GM18873 (cell line): Measurements from ENCODE around the gene SFTPA2.
"Not testable (repeated sequence)": the region's sequence is repeated elsewhere in the genome, so short reads cannot be mapped to it uniquely, and the experiment has no call there.

ENCODE experiments used
- ATAC-seq: cut with Tn5 transposase; IDR thresholded peaks from one replicate; pipeline ENCODE4 v1.9.1; 2021; ENCODE audit warnings: mild to moderate bottlenecking, moderate library complexity, moderate number of reproducible peaks; ENCODE audit not compliant: unreplicated experiment, low FRiP score

Gene SFTPA2

DNA sequence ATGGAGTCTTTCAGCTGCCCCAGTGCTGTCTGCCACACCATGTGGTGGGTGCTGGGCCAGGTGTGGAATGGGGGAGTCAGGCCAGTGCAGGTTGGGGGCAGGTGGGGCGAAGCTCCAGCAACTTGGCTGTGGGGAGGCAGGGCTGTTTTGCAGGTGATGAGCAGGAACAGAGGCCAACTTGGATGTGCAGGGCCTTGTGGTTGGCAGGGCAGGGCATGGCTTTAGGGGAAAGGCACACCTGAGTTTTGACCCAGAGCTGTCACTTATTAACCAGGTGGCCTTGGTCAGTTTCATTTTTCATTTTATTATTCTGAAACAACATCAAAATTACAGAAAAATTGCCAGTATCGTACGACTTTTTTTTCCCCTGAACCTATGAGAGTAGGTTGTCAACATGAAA lies 1.1 kb upstream of the SFTPA2 start:
- ATAC-seq: no peak

DNA sequence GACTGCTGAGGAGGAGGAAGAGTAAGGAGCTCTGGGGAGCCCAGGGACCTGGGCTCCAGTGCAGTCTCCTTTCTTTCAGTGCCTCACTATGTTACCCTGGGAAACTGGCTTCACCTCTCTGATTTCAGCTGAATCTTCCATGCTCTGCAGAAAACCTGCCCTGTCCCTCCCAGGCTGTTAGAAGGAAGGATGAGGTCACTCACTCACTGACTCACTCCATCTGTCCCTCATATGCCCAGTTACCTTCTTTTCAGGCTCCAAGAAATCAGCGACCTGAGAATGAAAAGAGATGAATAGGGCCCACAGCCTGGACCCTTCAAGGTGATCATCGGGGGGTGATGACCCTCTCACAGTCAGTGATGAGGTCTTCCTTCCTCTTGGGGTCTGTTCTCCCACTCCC lies 481 bp downstream of the SFTPA2 start:
- no peak for ATAC-seq

DNA sequence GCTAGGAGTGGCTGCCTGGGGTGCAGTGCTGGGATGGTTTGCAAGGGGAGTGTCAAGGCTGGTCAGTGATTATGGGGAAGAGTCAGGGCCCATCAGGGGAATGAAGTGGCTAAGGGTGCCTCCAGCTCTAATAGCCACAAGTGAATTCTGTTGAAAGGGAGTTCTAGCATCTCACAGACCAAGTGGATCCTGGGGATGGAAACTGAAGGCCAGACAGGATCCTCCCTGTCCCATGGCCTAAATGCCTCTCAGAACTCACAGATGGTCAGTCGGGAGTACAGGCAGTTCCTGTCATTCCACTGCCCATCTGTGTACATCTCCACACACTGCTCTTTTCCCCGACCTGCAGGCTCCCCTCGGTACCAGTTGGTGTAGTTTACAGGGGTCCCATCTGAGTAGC lies 3.2 kb downstream of the SFTPA2 start:
- not testable (repeated sequence) for ATAC-seq

DNA sequence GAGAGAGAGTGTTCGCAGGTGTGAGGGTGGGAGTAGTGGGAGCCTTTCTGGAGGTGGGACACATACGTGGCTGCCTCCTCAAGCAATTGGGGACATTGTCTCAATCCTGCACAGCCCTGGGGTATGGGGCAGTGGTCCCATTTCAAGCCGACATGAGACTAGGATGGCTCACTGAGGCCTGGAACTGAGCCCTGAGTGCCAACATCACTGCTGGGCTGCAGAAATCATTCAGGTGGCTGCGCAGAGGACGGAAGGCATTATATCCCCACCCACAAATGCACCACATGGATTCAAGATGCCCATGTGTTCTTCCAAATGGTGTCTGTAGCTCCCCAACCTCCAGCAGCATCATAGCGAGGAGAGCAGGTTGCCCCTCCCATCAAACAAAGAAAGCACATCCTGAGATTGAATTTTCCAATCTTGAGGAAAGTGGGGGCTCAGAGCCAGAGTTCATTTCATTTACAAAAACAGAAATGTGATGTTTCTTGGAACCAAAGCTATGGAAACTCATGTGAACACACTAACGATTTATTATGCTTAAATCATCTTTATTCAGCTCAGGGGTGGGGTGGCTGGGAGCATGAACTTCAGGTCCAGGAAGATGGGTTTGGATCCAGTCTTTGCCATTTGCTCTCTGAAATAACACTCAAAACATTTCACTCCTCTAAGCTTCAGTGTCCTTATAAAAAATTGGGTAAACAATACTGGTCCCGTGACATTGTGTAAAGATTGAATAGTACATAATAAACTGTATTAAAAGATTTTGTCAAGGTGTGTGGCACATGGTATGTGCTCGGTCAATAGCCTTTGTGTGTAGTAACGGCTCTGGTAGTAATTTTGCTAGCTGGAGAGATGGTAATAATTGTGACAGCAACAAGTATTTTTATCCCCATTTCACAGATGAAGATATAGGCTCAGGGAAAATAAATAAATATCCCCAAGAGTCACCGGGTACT lies 4.6 kb downstream of the SFTPA2 start:
- ATAC-seq: no peak

DNA sequence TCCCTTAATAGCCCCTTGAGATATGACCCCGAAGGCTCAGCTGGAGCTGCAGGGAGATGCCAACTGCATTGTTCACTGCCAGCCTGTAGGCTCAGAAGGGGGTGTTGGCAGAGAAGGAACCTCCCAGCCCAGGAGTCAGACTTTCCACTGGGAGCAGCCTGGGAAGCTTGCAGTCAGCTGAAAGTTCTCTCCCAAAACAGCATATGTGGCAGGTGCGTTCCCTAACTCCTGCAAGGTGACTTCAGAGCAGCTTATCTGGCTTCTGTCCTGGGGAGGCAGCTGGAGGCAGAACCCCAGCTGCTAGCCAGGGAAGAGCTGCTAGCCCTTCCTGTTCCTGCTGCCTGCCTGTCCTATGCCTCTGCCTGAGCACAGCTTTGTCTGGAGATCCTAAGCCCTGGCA lies 8.1 kb downstream of the SFTPA2 start:
- no peak for ATAC-seq

DNA sequence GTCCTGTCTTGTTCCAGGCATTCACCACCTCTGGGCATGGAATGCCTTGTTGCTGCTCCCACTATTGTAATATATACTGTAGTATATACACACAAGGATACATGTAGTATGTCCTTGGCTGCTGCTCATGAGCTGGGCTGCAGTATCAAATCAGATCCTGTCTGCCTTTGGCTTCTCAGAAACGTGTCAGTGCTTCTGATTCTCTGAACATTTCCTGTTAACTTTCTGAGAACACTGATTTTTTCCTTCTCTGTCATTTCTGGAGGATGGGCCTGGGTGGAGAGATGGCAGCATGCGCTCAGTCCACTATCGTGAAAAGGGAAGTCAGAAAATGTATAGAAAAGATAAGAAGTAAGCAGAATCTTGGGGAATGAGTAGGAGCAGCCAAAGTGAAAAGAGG lies 12.2 kb downstream of the SFTPA2 start:
- ATAC-seq: no peak

DNA sequence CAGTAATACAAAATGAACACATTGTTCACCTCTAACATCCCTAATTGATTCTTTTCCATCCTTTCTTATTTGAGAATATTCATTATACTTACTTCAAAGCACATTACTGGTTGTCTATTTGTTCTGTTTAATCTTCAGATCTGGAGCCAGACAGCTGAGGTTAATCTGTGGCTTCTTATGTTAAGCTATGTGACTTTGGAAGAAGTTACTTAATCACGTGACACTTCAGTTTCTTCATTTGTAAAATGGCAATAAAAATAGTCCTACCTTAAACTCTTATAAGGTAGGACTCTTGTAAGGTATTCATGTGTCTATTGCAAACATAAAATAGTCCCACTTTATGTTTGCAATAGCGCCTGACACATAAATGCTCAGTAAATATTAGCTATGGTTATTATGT lies 13.1 kb downstream of the SFTPA2 start:
- ATAC-seq: not testable (repeated sequence)

DNA sequence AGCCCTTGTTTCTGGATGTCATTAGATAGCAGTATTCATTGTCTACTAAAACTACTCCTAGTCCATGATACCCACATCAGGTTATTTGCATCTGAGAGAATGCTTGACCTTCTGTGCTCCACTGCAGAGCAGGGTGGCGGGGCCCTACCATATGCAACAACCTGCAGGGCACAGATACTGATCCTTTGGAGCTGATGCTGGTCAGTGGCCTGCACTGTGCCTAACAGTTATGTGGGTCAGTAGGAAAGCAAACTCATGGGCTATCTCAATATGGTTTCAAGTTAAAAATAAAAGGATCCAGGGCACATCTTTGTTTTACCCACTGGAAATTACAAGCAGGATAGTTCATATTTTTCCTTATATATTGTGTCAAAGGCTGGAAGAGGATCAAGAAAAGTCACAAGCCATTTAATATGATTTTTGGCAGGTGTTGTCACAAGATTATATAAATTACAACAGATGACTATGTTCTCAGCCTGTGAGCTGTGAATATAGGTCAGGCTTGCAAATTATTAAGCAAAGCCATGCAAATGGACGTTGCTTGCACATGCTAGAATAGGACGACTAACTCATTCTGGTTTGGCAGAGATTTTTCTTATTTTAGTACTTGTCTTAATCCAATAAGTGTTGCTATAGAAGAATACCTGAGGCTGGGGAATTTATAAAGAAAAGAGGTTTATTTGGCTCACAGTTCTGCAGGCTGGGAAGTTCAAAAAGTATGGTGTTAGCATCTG lies 15.1 kb downstream of the SFTPA2 start:
- ATAC-seq: not testable (repeated sequence)

DNA sequence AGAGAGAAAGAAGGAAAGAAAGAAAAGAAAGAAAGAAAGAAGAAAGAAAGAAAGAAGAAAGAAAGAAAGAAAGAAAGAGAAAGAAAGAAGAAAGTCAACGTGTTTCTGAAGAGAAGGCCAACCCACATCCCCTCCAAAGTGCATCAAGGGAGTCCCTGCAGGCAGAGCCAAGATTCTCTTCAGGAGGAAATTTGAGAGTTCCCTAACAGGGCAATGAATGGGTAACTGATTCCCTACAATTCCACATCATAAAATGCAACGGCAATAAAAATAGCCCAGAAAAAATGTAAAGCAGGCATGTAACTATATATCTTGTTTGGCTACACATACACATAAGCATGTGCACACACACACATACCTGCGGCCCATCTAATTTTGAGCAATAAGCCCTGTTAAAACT lies 15.8 kb downstream of the SFTPA2 start:
- not testable (repeated sequence) for ATAC-seq

DNA sequence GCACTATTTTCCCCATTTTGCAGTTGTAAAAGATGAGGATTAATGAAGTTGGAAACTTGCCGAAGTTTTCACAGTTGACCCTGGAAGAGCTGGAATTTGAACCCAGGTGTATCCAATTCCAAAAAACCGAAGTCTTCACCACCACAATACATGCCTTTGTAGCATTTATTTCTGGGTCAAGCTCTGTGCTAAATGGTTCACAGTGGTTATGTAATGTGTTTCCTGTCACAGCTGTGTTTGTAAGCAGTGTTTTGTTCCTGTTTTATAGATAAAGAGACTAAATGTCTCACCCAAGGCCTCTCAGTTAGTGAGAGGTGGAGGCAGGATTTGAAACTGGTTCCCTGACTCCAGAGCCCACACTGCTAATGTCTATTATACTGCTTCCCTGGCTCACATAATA lies 17.6 kb downstream of the SFTPA2 start:
- no peak for ATAC-seq

DNA sequence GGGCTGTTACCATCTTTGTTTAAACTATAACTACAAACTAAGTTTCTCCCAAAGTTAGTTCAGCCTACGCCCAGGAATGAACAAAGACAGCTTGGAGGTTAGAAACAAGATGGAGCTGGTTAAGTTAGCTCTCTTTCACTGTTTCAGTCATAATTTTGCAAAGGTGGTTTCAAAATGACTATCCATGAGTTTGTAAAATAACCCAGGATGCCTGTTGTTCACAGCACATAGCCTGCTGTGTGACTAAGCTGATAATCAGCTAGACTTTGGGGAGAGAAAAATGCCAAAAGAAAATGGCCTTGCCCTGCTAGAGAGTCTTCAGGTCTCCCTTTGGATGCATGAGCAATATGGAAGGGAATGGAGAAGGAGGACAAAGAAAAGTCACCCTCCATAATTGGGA lies 19.3 kb downstream of the SFTPA2 start:
- ATAC-seq: peak; percentile 89

DNA sequence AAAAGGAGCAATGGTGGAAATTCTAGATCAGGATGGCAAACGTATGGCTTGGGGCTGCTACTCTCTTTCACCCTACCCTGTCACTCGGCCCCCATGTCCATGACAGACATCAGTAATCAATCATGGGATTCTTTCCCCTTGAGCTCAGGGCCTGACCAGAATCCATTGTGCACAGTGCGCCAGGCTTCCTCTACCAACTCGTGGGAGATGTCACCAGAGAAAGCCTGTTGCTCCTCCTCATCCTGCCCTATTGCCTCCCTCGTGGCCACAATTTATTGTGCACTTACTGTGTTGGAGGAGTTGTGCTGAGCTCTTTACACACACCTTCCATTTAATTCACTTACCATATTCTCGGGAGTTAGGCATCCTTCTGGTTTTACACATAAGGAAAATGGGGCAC lies 21.9 kb downstream of the SFTPA2 start:
- ATAC-seq: not testable (repeated sequence)

DNA sequence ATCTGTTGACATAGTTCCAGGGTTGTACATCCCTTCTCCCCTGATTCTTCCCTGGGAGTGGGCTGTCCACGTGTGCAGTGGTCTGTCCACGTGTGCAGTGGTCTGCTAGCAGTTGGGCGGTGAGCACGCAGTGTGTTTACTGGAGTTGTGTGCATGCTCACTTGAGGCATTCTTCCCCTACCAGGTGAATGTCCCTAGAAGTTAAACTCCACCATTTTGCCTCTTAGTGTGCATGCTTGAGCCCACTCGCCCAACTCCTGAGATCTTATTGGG lies 26.4 kb downstream of the SFTPA2 start:
- not testable (repeated sequence) for ATAC-seq

DNA sequence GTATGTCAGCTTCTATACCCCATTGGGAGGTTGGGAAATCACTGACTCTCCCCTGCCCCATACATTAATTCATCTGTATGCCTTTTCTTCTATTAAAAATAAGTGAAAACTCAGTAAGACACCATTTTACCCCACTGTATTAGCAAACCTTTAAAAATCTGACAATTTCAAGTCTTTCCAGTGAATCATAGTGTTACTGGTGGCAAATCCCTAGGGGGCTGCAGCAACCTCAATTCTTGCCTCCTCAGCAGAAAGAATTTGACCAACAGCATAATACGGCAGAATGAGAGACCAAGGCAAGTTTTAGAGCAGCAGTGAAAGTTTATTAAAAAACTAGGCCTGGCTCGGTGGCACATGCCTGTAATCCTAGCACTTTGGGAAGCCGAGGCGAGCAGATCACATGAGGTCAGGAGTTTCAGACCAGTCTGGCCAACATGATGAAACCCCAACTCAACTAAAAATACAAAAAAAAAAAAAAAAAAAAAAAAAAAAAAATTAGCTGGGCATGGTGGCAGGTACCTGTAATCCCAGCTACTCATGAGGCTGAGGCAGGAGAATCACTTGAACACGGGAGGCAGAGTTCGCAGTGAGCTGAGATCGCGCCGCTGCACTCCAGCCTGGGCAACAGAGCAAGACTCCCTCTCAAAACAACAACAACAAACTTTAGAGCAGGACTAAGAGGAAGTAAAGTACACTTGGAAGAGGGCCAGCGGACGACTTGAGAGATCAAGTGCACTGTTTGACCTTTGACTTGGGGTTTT lies 26.9 kb downstream of the SFTPA2 start:
- ATAC-seq: not testable (repeated sequence)

DNA sequence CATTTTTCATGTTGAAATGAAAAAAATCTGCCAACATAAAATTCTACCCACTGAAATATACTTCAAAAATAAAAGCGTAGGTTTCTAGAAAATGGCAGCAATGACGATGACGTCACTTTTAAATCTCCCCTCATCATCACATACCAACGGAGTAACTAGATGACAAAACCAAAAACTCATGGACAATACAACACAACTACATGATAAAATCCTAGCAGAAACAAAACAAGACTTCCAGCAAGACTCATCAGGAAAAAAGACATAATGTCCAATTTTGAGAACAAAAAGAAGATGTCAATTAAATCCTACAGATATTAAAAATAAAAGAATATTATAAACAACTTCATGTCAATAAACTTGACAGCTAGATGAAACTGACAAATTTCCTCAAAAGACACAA lies 31.9 kb downstream of the SFTPA2 start:
- not testable (repeated sequence) for ATAC-seq

DNA sequence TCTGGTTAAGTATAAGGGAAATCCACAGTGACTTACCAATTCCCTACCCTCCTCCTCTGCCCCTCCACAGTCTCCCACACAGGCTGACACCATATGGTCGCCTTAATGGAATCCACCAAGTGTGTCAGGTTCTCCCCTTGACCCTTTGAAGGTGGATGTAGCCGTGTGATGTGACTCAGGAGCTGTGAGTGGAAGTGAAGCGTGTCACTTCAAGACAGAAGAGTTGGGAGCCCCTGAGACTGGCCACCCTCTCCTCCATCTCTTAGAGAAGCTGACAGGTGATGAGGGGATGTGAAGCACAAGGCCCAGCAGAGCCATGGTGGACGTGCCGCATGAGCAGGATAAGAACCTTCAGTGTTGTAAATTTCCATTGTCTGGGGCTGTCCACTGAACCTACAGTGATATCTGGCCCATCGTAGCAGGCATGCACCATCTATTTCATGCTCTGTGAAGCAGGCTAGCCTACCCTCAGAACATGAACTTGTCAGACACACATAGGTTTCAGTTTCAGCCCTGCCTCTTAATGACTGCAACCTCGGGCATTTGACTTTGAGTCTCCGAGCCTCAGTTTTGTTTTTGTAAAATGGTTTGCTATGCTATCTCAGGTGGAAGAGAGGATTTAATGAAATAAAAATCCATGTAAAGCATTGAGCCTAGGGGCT lies 35.0 kb downstream of the SFTPA2 start:
- ATAC-seq: peak; percentile 95

DNA sequence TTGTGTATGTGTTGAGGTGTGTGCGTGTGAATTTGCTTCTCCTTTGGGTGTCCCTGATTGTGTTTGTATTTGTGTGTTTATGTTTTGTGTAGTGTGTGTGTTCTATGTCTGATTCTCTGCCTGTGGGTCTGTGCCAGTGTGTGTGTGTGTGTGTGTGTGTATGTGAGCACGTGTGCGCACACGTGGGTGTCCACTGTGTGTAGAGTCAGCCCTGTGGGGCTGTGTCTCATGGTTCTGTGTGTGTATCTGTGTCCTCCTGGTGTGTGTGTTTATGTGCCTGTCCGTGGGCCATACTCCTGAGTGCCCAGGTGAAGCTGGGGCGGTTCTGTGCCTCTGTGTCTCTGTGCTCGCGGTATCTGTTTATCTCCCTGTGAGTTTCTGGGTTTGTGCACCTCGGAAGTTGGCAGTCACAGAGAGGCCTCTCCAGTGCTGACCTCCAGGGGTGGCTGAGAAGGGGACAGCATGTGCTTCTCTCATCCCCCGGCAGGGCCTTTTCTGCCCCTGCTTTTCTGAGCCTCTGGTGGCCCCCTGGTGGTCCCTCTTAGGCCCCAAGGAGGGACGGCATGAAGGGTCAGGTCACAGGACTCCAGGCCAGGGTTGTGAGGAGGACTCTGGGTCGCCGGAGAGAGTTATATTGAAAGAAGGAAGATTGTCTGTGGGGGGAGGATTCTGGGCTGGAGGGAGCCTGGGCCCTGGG lies 36.9 kb downstream of the SFTPA2 start:
- not testable (repeated sequence) for ATAC-seq

DNA sequence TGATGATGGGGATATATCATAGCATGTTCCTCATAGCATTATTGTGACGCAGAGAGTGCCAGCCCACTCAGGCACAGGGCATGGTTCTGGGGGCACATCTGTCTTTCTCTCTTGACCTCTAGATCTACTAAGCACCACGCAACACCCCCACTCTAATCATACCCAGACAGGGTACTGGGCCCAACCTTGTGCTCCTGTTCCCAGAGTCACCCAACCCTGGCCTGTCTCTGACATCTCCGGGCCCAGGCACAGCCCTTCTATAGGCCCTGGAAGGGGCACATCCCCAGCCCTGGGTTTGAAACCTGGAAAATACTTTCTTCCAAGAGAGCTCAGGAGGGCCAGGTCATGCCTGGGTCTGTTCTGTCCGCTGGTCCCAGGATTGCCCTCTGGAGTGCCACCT lies 37.7 kb downstream of the SFTPA2 start:
- ATAC-seq: not testable (repeated sequence)

DNA sequence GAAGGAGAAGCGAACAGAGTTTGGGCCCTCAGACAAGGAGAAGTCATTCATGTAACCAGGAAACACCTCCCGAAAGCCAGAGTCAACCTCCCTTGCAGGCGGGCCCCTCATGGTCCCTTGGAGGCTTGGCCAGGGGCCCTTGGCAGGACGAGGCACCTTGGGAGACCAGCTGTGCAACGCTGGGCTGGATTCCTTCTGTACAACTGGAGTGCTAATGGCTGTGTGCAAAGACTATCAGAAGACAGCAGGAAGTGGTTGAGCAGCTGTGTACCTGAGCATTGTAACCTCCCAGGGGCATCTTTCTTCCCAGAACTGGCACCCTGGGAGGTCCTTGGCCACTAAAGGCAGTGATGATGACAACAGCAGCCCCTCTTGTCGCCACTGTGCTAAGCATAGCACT lies 38.5 kb downstream of the SFTPA2 start:
- ATAC-seq: not testable (repeated sequence)

DNA sequence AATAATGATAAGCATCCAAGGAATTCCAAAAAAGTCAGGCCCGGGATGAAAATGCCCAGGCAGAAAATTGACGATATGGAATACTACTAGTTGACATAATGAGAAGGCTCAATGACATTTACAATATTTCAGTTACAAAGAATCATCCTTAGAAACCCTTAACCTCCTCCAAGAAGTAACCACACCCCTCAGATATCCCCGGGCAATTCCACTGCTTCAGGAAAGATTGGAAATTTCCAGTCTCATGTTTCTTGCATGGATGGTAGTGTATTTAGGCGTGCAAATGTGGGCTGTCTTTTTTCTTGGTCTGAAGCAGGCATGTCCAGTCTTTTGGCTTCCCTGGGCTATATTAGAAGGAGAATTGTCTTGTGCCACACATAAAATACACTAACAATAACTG lies 42.6 kb downstream of the SFTPA2 start:
- ATAC-seq: not testable (repeated sequence)
